PC-9 (cell line): ENCODE results near the gene RHOJ. TPM values are rescaled to one million over a fixed set of nuclear protein-coding genes. Genes with fewer than 3 reads are reported as not detected.
"Not testable (repeated sequence)": the region's sequence is repeated elsewhere in the genome, so short reads cannot be mapped to it uniquely, and the experiment has no call there.

Source experiments
- BruUV-seq: library from RNA; stranded (reverse); fragments of 400-500 nt; replicated peaks from 2 replicates; lab custom pipeline; 2021; lab: Mats Ljungman, UMichigan
- CTCF ChIA-PET: fragments of 300-600 bp; sonication (Branson Sonifier 250); formaldehyde crosslinking; loops from one replicate; lab custom pipeline; 2022; ENCODE audit warnings: antibody characterized with exemption; lab: Charles Lee
- POLR2A ChIA-PET: fragments of 300-600 bp; sonication (Branson Sonifier 250); formaldehyde crosslinking; loops from one replicate; lab custom pipeline; 2022; ENCODE audit warnings: antibody characterized with exemption; ENCODE audit not compliant: unreplicated experiment; lab: Charles Lee
- DNase-seq, 2 experiments: peaks; one replicate each; pipeline versions ENCODE4 v3.0.0 to v3.0.0-alpha.2; 2015 to 2022; ENCODE audit warnings: mixed read lengths in 1 of 2
- H2AFZ ChIP-seq: fragments of 200-600 bp; sonication (generic); 2 replicates; pipeline ENCODE4 v1.8.1; 2017; ENCODE audit warnings: antibody characterized with exemption
- H3F3A ChIP-seq: fragments of 200-600 bp; sonication (generic); 2 replicates; pipeline ENCODE4 v1.8.1; 2017; ENCODE audit warnings: antibody characterized with exemption, mild to moderate bottlenecking, low read depth; ENCODE audit not compliant: insufficient read depth
- H3K27ac ChIP-seq: fragments of 200-600 bp; sonication (generic); 2 replicates; pipeline ENCODE4 v1.6.1; 2016; ENCODE audit warnings: mixed run types
- H3K27me3 ChIP-seq: fragments of 200-600 bp; sonication (generic); 2 replicates; pipeline ENCODE4 v1.6.1; 2016; ENCODE audit warnings: low read depth, mixed run types; ENCODE audit not compliant: insufficient read depth
- H3K36me3 ChIP-seq: fragments of 200-600 bp; sonication (generic); 2 replicates; pipeline ENCODE4 v1.6.1; 2016; ENCODE audit warnings: low read depth, mixed run types
- H3K4me1 ChIP-seq: fragments of 200-600 bp; sonication (generic); replicated peaks from 2 replicates; pipeline ENCODE4 v1.6.1; 2016; ENCODE audit warnings: mixed run types; ENCODE audit not compliant: insufficient read depth
- H3K4me2 ChIP-seq: fragments of 200-600 bp; sonication (generic); 2 replicates; pipeline ENCODE4 v1.6.1; 2017; ENCODE audit warnings: mixed run types
- H3K4me3 ChIP-seq: fragments of 200-600 bp; sonication (generic); 2 replicates; pipeline ENCODE4 v1.6.1; 2016; ENCODE audit warnings: mixed run types
- H3K79me2 ChIP-seq: fragments of 200-600 bp; sonication (generic); 2 replicates; pipeline ENCODE4 v1.6.1; 2017; ENCODE audit warnings: low read depth, mixed run types
- H3K9me2 ChIP-seq: fragments of 200-600 bp; sonication (generic); 2 replicates; pipeline ENCODE4 v1.8.1; 2017; ENCODE audit warnings: mild to moderate bottlenecking; ENCODE audit not compliant: insufficient read depth
- H3K9me3 ChIP-seq: fragments of 200-600 bp; sonication (generic); 2 replicates; pipeline ENCODE4 v1.8.1; 2016; ENCODE audit warnings: low read depth; ENCODE audit not compliant: insufficient read depth
- H4K20me1 ChIP-seq: fragments of 200-600 bp; sonication (generic); 2 replicates; pipeline ENCODE4 v1.8.1; 2017; ENCODE audit not compliant: insufficient read depth
- EZH2 ChIP-seq: fragments of 200-600 bp; sonication (generic); IDR thresholded peaks from 2 replicates; pipeline ENCODE4 v1.8.0; 2017; ENCODE audit warnings: antibody characterized with exemption, low read depth
- intact Hi-C: fragments of 100-400 bp; cut with micrococcal nuclease; formaldehyde crosslinking; loops from one replicate; pipeline ENCODE4 v1.10.0; 2022; ENCODE audit not compliant: unreplicated experiment
- total RNA-seq: library from RNA; stranded (reverse); gene quantifications from 2 replicates; pipeline ENCODE4 v1.2.3, GENCODE V29; 2021
- TF ChIP-seq, protein P1 (sequence below): fragments of 200-600 bp; sonication (generic); conservative IDR thresholded peaks from 2 replicates; pipeline ENCODE4 v1.6.1; 2017; ENCODE audit warnings: mixed run types, antibody characterized with exemption, mild to moderate bottlenecking, moderate library complexity

Gene RHOJ
- total RNA-seq, 1 experiment from 2014 or later = not detected

DNA sequence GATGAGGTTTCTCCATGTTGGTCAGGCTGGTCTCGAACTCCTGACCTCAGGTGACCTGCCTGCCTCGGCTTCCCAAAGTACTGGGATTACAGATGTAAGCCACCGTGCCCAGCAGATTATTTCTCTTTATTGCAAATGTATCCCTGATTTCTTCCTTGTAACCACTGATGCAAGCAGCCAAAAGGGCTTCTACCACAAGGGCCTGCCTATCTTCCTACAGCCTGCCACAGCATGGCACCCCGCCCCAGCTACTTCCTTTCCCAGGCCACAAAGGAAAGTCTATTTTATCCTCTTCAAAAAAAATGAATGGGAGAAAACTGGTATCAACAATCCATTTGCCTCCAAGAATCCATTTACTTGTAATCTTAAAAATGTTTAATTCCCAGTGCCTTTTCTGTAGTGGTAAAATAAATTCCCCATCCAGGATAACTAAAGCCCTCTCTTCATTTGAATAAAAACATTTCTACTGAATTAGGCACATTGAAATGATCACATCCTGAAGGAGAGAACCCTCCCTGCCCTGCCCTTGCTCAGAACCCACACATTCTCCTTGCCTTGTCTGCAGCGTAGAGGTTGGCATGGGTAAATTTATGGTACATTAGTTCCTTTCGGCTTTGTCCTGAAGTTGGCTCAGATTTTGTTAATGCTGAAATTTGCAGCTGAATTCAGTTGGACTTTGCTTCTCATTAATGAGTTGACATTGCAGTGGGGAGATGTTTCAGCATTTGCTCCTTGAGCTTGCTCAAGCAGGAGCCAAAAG is 95.3 kb downstream of the RHOJ start:
- DNase-seq = no peak
- ChIA-PET POLR2A (no interaction called here), CTCF (no interaction called here)
- Histone ChIP-seq H3K4me3 (no peak overlapping the region), H3K9me3 (no peaks in the 10 kb centered on the region), H3K79me2 (no peaks in the 10 kb centered on the region), H3K9me2 (no peaks in the 10 kb centered on the region), H3F3A (no peaks in the 10 kb centered on the region), H2AFZ (no peak overlapping the region), H3K4me2 (no peak overlapping the region), H3K4me1 (no peaks in the 10 kb centered on the region), H3K36me3 (no peaks in the 10 kb centered on the region), H4K20me1 (no peaks in the 10 kb centered on the region), H3K27ac (no peak overlapping the region), H3K27me3 (no peaks in the 10 kb centered on the region)
- intact Hi-C loops = loop anchor here (10.0 kb wide), 1 partner anchor 1005 kb away; no protein-coding TSS in a partner anchor
- BruUV-seq = no TSS peak
- TF ChIP-seq, protein P1, sequence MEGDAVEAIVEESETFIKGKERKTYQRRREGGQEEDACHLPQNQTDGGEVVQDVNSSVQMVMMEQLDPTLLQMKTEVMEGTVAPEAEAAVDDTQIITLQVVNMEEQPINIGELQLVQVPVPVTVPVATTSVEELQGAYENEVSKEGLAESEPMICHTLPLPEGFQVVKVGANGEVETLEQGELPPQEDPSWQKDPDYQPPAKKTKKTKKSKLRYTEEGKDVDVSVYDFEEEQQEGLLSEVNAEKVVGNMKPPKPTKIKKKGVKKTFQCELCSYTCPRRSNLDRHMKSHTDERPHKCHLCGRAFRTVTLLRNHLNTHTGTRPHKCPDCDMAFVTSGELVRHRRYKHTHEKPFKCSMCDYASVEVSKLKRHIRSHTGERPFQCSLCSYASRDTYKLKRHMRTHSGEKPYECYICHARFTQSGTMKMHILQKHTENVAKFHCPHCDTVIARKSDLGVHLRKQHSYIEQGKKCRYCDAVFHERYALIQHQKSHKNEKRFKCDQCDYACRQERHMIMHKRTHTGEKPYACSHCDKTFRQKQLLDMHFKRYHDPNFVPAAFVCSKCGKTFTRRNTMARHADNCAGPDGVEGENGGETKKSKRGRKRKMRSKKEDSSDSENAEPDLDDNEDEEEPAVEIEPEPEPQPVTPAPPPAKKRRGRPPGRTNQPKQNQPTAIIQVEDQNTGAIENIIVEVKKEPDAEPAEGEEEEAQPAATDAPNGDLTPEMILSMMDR = no peak
- no peak for TF ChIP-seq EZH2

DNA sequence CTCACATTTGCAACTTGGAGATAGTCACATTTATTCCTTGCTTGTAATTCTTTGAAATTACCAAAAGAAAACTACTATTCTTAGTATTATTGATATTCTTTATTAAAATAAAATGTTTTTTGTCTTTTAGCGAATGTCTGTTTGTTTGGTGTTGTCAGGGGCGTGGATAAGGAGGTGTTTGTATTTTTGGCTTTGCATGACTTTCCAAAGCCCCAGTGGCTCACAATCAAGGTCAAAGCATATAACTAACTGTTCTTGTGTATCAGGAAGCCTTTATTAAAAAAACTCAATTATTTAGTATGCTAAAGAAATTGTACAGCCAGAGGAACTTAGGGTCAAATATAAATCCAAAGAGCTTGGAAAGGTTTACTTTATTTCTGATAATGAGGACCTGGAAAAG is 96.6 kb downstream of the RHOJ start:
- ChIA-PET POLR2A (no interaction called here), CTCF (interaction anchor here (0.7 kb wide), 1 partner anchor 401 kb away, joined by 5 read pairs; no protein-coding TSS in a partner anchor)
- Histone ChIP-seq H3K4me1 (no peaks in the 10 kb centered on the region), H3K4me3 (no peak overlapping the region), H3K79me2 (no peaks in the 10 kb centered on the region), H2AFZ (no peak overlapping the region), H3K27ac (no peak overlapping the region), H3K36me3 (no peaks in the 10 kb centered on the region), H3K4me2 (no peak overlapping the region), H3K9me3 (no peaks in the 10 kb centered on the region), H3K27me3 (no peaks in the 10 kb centered on the region), H4K20me1 (no peaks in the 10 kb centered on the region), H3K9me2 (no peaks in the 10 kb centered on the region), H3F3A (no peaks in the 10 kb centered on the region)
- DNase-seq = no peak
- no TSS peak for BruUV-seq
- TF ChIP-seq EZH2 = no peak
- TF ChIP-seq, protein P1 = no peak
- intact Hi-C loops = loop anchor here (10.0 kb wide), 1 partner anchor 1004 kb away; no protein-coding TSS in a partner anchor

DNA sequence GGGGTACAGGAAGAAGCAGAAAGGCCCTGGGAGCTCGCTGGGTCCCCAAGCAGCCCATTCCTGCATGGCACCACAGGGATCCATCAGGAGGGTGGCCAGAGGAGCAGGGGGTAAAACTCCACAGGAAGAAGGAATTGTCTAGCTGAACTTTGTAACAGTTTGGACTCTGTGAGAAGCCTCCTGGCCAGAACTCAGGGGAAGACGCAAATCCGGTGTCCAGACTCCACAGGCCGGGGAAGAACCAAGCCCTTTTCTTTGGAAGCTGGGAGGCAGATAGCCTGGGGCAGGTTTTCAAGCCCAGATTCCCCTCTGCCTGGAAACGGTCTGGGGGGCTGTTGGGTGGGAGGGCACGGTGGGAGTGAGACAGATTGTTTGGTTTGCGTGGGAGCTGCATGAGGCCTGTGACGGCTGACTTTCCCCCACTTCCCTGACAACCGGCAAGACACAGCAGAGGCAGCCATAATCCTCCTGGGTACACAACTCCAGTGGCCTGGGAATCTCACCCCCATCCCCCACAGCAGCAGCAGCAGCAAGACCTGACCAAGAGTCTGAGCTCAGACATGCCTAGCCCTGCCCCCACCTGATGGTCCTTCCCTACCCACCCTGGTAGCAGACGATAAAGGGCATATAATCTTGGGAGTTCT is 97.8 kb downstream of the RHOJ start:
- intact Hi-C loops = loop anchor here (10.0 kb wide), 1 partner anchor 1003 kb away; no protein-coding TSS in a partner anchor
- no peak overlapping the region for H3K4me2 ChIP-seq

DNA sequence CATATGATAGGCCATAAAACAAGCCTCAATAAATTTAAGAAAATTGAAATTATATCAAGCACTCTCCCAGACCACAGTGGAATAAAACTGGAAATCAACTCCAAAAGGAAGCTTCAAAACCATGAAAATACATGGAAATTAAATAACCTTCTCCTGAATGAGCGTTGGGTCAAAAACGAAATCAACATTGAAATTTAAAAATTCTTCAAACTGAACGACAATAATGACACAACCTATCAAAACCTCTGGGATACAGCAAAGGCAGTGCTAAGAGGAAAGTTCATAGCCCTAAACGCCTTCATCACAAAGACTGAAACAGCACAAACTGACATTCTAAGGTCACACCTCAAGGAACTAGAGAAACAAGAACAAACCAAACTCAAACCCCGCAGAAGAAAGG is 100.2 kb downstream of the RHOJ start:
- H4K20me1 ChIP-seq, H3K27ac ChIP-seq, H3K4me3 ChIP-seq, H3K9me2 ChIP-seq, H3K79me2 ChIP-seq, BruUV-seq, POLR2A ChIA-PET, H3K27me3 ChIP-seq, H2AFZ ChIP-seq, H3K4me1 ChIP-seq, H3K4me2 ChIP-seq, CTCF ChIA-PET, H3K36me3 ChIP-seq, H3K9me3 ChIP-seq, H3F3A ChIP-seq, DNase-seq: not testable (repeated sequence)
- intact Hi-C loops = loop anchor here (10.0 kb wide), 1 partner anchor 1000 kb away; no protein-coding TSS in a partner anchor

More for the DNA sequence above, 97.8 kb downstream of the RHOJ start:
- Histone ChIP-seq H4K20me1 (no peaks in the 10 kb centered on the region), H3K4me1 (no peaks in the 10 kb centered on the region), H3K79me2 (no peaks in the 10 kb centered on the region), H2AFZ (no peak overlapping the region), H3K27ac (no peak overlapping the region), H3K4me3 (no peak overlapping the region), H3K36me3 (no peaks in the 10 kb centered on the region), H3K27me3 (no peaks in the 10 kb centered on the region), H3K9me2 (no peaks in the 10 kb centered on the region), H3K9me3 (no peaks in the 10 kb centered on the region), H3F3A (no peaks in the 10 kb centered on the region)
- no peak for TF ChIP-seq EZH2
- TF ChIP-seq, protein P1 = no peak
- CTCF ChIA-PET = no interaction called here
- no peak for DNase-seq
- BruUV-seq = no TSS peak
- POLR2A ChIA-PET = no interaction called here
